Activated CD4-positive, alpha-beta T cell treated with anti-CD3 and anti-CD28 coated beads, Interleukin-2, amount 50 U/mL, for 16 hours (primary cell): Measurements from ENCODE around the gene LRRC42.
A peak's percentile ranks its signal among the peaks of the same experiment; 100 is the strongest.

Source experiments
- DNase-seq: peaks from one replicate; pipeline ENCODE4 v3.0.0-alpha.2; 2020

Gene LRRC42

DNA sequence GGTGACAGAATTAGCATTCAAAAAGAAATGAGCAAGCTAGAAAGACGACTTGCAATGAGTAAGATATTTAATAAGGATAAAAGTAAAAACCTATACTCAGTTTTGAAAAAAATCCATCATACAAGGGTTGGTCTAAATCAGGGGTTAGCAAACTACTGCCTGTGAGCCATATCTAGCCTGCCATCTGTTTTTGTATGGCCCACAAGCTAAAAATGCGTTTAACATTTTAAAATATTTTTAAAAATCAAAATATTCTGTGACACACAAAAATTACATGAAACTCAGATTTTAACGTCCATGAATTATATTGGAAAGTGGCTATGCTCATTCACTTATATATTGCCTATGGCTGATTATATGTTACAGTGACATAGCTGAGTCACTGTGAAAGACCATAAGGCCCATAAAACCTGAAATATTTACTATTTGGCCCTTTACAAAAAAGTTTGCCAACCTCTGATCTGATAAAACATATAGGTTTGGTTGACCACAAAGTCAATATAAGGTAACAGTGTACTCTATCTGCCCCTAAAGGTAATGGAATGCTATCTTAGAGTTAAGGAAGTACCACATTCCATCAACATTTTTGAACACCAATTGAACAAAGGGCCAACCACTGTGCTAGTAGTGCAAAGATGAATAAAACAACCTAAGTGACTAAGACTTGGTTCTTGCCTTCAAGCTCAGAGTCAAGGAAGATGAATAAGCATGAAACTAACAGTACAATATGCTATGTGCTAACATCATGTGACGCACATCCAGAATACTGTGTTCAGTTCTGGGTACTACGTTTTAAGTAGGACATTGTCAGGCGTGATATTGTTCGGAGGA lies 3.8 kb upstream of the LRRC42 start:
- DNase-seq: peak; percentile 76

DNA sequence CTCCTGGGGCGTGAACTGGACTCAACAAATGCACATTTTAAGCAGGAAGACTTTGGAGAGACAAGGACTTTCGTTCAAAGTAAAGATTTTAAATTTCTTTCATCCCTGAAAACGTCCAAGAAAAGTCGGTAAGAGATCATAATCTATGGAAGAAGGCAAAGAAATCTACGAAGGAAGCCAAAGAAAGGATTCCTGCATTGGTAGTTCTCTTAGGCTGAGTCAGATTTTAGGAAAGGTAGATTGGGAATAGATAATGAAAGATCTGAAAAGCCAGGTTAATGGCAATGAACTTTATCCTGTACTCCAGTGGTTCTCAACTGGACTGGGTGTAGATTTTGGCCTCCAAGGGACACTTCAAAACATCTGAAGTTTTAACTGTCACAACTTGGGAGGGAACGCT lies 3.1 kb upstream of the LRRC42 start:
- no peak for DNase-seq

DNA sequence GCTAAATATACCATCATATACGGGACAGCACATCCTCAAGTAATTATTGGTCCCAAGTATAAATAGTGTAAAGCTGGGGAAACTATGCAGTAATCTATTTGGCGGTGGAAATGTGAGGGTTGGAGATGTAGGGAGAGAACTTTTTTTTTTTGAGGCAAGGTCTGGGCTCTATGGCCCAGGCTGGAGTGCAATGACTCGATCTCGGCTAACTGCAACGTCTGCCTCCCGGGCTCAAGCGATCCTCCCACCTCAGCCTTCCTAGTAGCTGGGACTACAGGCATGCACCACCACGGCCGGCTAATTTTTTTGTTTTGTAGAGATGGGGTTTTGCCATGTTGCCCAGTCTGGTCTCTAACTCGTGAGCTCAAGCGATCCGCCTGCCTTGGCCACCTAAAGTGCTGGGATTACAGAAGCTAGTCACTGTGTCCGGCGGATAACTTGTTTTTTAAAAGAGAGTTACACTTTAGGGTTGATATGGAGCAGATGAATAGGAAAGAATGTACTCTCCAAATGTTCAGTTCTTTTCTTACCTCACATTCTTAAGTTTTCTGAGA lies 2.6 kb upstream of the LRRC42 start:
- no peak for DNase-seq

DNA sequence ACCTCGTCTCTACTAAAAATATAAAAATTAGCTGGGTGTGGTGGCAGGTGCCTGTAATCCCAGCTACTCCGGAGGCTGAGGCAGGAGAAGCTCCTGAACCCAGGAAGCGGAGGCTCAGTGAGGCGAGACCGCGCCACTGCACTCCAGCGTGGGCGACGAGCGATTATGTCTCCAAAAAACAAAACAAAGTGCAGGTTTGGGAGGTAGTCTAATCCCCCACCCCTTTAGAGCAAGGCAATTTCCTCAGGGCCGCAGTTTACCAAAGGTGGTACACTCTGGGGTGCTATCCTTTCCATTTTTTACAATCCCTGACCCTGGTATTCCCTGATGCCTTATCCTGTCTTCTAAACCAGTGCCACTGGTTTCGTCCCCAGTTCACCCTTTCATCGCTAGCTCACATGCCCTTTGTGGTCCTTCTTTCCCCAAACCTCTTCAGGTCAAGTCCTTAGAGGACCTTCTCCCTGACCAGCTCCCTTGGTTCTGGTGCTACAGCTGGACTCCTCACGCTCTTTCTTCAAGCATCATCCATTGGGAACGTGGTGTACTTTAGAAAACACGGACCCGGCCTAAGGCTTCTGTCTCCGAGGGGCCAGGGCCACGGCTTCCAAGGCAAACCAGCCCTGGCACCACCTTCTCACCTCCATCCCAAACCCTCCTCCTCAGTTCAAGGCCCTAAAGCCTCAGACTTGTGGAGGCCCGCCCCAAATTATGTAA lies 1.5 kb upstream of the LRRC42 start:
- no peak for DNase-seq

DNA sequence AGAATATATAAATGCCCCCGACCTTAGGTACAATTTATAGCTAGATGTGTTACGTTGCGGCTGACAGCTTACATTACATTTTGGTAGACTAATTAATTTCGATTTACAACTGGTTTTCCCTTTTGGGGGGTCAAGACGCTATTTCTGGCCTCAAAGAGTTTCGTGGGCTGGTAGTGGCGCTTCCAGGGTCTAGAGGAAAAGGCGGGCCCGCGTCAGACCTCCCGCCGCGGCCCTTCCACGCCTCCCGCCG lies 1.0 kb upstream of the LRRC42 start:
- DNase-seq: no peak

DNA sequence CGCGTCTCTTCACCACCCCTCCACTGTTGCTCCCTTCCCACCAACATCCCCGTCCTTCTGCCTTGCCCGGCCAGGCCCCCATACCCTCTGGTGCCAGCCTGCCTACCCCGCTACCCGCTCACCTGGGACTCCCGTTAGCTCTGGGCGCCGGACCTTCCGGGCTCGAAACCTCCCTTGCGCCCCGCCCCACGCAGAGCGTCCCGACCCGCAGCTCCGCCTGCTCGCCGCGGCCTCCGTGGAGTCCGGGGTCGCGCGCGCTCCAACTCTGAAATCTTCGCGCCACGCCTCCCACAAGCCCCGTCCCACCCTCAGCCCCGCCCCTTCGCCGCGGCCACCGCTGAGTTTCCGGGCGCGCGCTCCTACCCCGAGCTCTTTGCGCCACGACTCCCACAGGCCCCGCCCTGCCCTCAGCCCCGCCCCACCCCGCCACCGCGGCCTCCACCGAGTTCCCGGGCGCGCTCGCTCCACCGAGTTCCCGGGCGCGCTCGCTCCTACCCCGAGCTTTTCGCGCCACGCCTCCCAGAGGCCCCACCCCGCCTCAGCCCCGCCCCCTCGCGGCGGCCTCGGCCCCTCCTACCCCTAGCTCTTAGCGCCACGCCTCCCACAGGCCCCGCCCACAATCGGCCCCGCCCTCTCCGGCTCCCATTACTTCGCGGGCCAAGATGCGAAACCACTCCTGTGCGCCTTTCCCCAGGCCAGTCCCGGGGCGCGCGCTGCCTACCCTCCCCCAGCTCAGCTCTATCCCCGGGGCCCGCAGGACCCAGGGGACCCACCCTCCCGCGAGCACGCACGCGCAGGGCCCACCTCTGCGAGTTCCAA lies 508 bp upstream of the LRRC42 start, which contains the start of gene IFT25:
Gene IFT25, minus strand, starts transcription at position 267 of the 819 bp plus-strand sequence. CDS start 5,617 bp downstream, outside the sequence.
- DNase-seq: peak; percentile 98

DNA sequence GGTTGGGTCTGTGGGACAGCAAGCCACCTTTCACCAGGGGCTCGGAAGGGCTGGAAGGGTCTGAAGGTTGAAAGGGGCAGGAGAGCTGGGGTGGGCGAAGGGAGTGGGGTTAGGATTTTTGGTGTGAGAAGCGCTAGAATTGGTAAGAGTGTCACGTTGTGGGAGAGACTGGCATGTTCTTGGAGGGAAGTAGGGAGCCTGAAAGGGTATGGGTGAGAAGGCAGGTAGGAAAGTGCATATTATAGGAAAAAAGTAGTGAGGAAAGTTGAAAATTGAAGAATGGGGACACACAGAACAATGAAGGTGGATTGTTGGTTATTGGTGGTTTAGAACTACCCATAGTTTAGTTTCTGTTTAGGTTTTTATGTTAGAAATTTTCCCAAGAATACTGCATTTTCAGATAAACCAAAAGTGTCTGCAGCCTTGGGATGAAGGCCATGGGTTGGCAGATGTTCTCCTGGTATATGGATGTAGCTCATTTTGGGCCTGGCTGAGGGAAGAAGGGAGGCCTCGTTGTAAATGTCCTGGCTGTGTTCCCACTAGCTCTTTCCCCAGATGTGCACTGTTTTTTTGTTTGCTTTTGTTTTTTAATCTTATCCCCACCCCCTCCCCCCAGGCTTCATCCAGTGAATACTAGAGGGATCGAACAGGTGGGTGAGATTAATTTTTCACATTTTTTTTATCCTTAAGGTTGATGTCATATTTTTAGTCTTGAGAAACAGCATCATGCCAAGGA lies 1.2 kb downstream of the LRRC42 start:
- no peak for DNase-seq

DNA sequence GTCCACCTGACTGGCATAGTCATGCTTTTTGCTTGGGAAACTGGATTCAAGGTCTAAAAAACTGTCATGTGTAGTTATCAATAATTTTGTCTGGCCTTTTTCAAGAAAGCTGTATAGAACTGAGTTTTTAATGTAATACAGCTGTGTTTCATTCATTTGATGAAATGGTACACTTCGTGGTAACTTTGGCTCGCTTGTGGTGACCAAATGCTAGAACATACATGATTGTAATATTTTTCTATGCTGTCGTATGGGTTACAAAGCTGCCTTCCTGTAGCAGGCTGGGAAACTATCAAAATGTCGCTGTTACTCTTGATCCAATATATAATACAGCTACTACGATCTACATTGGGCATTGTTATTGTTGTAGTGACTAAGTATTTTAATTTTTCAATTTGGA lies 2.1 kb downstream of the LRRC42 start:
- no peak for DNase-seq

DNA sequence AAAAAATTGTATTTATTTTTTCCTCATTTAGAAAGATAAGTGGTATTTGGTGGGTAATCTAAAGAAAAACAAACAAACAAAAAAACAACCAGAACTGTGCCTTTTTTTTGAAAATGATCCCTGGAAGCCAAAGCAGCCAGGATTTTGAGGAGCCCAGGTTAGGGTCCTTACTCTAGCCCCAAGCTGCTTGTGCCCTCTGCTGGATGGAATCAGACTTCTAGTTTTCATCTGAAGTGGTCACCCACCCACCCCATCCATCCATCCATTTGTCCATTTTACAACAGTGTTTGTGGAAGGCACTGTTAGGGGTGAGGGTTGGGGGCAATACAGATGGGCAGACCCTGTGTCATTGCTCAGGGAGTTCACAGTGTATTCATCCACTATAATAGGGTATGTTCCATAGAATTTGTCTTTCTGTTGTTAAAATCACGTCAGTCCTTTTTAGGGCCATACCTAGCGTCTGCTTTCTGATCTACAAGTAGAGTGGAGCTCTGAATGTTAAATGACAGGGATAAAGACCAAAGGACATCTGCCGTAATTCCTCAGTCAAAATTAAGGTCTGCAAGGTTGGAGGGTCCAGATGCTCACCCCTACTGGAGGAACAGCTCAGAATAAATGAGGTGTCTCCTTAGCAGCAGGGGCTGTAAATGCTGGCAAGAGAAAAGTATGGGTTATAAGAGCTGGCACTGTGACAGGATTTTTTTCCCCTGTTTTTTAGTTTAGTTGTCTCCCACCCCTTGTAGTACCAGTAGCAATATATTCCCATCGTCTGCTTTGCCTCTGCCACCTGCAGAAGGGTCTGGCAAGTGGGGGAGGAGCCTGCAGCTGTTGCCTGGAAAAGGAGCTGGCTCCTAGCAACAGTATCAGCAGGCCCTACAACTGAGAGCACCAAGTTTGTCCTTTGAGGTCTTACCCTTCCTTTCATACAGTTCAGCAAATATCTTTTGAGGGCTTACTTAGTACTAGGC lies 3.2 kb downstream of the LRRC42 start:
- DNase-seq: peak; percentile 34

DNA sequence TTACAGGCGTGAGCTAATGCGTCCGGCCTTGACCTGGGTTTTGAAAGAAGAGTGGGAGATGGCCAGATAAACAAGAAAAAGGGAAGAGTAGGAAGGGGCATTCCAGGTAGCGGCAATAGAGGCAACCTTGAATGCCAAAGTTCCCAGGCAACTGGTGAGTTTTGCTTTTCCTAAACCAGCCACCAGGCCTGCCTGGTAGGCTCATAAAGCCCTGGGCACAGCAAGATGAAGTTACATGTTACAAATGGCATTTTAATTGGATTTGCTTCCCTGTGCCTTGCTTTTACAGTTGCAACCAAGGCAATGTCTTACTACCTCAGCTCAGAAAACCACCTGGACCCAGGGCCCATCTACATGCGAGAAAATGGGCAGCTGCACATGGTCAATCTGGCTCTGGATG lies 5.5 kb downstream of the LRRC42 start:
- no peak for DNase-seq

DNA sequence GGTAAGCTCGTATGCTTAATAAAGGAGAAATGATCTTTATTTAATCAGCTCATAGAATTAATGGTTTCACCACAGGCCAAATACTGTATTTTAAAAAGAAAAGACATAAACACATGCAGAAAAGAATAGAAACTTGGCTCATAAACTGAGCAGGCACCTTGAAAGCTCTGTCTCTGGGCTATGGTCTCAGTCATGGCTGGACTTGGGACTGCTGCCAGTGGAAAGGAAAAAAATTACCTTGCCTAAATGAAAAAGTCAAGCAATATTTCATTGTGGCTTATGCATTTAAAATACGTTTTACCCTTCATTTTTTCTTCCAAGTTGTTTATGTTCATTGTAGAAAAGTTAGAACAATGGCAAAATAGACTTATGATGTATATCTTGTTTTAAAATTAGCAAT lies 8.0 kb downstream of the LRRC42 start:
- no peak for DNase-seq

DNA sequence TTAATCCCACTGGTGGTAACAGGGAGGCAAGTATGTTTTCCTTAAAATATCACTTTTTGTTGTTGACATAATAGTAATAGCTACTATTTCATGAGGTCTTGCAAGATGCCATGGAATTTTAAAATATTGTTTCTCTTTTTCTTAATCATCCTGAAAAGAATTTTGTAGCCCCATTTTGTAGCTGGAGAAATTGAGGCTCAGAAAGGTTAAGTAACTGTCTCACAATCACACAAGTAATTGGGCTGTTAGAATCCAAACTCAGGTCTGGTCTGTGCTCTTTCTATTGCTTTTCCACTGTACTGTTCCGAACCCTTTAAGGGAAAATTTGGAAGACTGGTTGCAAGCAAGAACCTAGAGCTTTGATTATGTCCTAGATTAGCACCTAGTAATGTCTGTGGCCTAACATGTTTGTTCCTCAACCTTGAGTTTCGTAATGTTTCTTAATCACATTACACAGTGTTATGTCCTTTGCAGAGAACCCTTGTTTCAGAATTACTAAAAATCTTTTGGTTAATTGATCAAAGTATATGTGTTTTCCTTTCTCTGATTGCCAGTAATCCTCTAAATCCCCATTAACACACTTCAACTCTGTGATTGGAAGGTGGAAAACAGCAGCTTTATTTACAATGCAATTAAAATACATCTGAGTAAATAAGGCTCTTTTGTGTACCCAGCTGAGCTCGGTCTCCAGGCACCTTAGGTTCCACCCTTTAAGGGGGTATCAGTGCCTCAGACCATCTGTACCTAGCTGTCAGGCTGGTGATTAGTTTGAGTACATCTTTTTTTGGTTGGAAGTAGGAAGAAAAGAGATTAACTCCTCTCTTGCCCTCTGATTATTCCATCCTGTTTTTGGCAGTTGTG lies 10.4 kb downstream of the LRRC42 start:
- no peak for DNase-seq

DNA sequence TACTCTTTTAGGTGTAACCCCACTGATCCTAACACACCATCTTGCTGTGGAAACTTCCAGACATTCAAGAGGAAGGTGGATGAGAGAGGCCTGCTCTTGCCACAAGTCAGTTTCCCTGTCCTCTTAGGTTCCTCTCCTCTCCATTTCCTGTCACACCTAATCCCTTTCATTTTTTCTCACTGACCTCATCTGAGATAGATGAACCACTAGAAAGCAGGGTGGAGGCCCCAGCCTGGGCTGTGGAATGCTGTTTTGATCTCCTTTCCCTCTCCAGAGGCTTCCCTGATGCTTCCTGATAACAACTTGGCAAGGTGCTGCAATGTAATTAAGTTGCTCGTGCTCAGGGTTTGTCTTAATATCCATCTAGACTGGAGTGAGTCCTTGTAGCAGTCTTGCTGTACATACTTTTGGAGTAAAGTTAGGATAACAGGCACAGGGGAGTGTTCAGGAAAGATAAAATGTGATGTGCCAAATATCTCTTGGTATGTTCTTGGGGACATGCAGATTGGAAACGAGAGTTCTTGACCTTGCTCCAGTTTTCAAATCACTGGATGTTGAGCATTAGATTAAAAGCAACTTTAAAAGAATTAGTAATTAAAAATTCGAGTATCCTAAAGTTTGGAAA lies 11.2 kb downstream of the LRRC42 start:
- DNase-seq: no peak

DNA sequence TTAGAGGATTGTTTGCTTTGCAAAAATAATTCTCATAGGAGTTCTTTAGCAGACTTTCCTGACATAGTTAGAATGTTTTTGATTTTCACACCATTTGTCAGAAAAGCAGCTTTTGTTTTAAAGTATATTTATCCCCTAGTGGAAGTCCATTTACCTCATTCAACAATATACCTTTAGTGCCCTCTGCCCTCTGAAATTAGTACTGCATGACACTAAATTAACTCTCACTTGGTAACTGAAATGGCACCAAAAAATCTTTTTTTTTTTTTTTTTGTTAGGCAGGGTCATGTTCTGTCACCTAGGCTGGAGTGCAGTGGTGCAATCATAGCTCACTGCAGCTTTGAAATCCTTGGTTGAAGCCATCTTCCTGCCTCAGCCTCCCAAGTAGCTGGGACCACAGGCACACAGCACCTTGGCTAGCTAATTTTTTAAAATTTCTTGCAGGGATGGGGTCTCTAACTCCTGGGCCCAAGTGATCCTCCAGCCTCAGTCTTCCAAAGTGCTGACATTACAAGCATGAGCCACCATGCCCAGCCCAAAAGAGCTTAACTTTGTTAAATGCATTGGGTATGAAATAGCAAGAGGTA lies 13.6 kb downstream of the LRRC42 start:
- DNase-seq: peak; percentile 46

DNA sequence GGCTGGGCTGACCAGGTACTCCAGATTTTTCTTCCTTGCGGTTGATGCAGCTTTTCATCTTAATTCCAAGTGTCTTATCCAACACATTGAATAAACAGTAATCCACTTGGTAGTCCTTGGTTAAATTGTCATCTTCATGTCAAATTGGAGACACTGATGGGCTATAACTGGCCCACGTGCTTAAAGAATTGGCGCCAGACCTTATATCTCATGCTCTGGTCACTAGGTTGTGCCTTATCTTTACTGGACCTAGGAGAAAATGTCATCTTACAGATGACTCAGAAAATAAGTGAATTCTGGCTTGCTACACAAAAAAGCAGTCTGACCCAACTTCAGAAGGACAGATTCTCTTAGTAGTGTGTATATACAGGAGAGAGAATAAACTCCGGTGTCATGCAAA lies 16.2 kb downstream of the LRRC42 start:
- no peak for DNase-seq

DNA sequence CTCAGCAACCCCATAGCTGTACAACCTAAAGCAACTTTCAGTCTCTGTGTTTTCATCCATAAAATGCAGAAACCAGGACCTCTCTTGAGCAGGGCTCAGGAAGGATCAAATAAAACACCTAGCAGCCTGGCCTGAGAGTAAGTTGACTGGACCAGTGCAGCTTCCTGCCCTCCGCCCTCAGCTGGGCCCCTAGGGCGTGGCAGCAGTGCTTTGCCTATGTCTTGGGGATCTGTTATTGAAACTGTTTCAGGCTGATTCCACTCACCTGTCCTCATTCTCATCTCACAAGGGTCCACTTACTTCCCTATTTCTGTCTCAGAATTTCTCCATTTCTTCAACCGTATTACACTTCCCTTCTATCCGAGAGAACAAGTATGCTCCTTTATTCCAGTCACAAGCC lies 17.3 kb downstream of the LRRC42 start:
- DNase-seq: no peak

DNA sequence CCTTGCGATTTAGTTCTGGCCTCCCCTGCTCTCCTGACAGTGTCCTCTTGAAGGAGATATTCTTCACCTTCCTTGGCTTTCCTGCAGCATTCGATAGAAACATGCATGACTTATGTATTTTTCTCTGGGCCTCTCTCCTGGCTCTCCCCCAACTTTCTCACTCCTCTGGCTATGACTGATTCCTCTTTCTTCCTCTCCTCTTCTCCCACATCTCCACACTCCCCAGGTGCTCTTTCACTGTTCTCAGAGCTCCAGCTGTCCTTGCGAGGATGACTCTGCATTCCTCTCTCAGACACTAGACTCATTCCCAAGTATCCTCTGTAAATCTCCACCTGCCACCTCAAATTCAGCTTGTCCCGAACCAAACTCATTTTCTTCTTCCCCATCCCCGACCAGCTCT lies 18.0 kb downstream of the LRRC42 start:
- DNase-seq: no peak

DNA sequence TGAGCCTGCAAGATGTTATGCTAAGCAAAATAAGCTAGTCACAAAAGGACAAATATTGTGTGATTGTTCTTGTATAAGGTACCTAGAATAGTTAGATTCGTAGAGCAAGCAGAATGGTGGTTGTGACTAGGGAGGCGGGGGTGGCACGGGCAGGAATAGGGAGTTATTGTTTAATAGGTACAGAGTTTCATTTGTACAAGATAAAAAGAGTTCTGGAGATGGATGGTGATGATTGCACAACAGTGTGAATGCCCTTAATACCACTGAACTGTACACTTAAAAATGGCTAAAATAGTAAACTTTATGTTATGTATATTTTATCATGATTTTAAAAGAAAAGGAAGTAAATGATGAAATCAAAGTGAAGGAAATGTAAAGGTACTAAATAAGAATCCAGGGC lies 20.6 kb downstream of the LRRC42 start:
- no peak for DNase-seq

DNA sequence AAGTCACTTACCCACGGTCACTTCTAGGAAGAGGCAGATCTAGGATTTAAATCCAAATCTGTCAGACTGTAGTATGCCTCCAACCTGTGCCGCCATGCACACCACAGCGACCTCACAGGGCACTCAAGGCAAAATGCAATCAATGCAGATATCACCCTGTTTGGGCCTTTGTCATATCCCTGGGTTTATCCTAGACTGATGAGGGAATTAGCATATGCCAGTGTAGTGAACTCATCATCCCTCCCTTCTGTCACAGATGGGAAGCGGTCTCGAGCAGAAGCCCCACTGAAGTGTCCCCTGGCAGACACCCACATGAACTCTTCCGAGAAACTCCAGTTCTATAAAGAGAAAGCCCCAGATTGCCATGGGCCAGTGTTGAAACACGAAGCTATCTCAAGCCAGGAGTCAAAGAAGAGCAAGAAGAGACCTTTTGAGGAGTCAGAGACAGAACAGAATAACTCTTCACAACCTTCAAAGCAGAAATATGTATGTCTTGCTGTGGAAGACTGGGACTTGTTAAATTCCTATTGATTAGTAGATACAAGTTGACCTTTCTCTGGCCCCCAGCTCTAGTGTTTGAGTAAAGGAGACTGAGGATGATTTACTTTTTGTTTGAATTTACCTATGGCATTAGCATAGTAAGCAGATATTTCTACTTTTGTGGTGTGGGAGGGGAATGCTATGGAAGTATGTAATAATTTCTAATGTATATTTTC lies 21.4 kb downstream of the LRRC42 start:
- DNase-seq: no peak
